GM18868 (cell line): ENCODE data around the gene PTPRD.
"Not testable (repeated sequence)": the region's sequence is repeated elsewhere in the genome, so short reads cannot be mapped to it uniquely, and the experiment has no call there.

Source experiments
- ATAC-seq: cut with Tn5 transposase; IDR thresholded peaks from one replicate; pipeline ENCODE4 v1.9.1; 2021; ENCODE audit warnings: mild to moderate bottlenecking, moderate library complexity; ENCODE audit not compliant: unreplicated experiment

PTPRD gene

GRCh38 chr9:9396518-9396917 is 1216.3 kb downstream of the PTPRD start:
- ATAC-seq = no peak

- ATAC-seq = no peak
These were observed 1217.3 kb downstream of the PTPRD start for GRCh38 chr9:9395539-9395938.

GRCh38 chr9:9392755-9393154 is 1220.0 kb downstream of the PTPRD start:
- ATAC-seq = no peak

GRCh38 chr9:9389904-9390303 is 1222.9 kb downstream of the PTPRD start:
- no peak for ATAC-seq

- peak; percentile 46 for ATAC-seq
These were observed 1225.2 kb downstream of the PTPRD start for GRCh38 chr9:9387511-9388115.

GRCh38 chr9:9362332-9362731 is 1250.5 kb downstream of the PTPRD start:
- ATAC-seq = no peak

- ATAC-seq = peak; percentile 40
These were observed 1259.8 kb downstream of the PTPRD start for GRCh38 chr9:9352877-9353481.

- ATAC-seq = no peak
These were observed 1271.6 kb downstream of the PTPRD start for GRCh38 chr9:9341203-9341602.

GRCh38 chr9:9337129-9337528 is 1275.7 kb downstream of the PTPRD start:
- ATAC-seq = no peak

- ATAC-seq = no peak
These were observed 1286.1 kb downstream of the PTPRD start for GRCh38 chr9:9326749-9327148.

- no peak for ATAC-seq
These were observed 1293.8 kb downstream of the PTPRD start for GRCh38 chr9:9319007-9319406.

- ATAC-seq = not testable (repeated sequence)
These were observed 1302.1 kb downstream of the PTPRD start for GRCh38 chr9:9310743-9311142.

- no peak for ATAC-seq
These were observed 1307.2 kb downstream of the PTPRD start for GRCh38 chr9:9305600-9305999.

- ATAC-seq = no peak
These were observed 1313.7 kb downstream of the PTPRD start for GRCh38 chr9:9299134-9299533.

- ATAC-seq = no peak
These were observed 1326.8 kb downstream of the PTPRD start for GRCh38 chr9:9286001-9286400.

GRCh38 chr9:9284201-9284600 is 1328.6 kb downstream of the PTPRD start:
- ATAC-seq = no peak

GRCh38 chr9:9283159-9283986 is 1329.4 kb downstream of the PTPRD start:
- no peak for ATAC-seq

- ATAC-seq = no peak
These were observed 1337.2 kb downstream of the PTPRD start for GRCh38 chr9:9275601-9276000.

- no peak for ATAC-seq
These were observed 1354.8 kb downstream of the PTPRD start for GRCh38 chr9:9257999-9258498.

GRCh38 chr9:9246726-9247125 is 1366.1 kb downstream of the PTPRD start:
- no peak for ATAC-seq

GRCh38 chr9:9231946-9232345 is 1380.9 kb downstream of the PTPRD start:
- no peak for ATAC-seq

- ATAC-seq = no peak
These were observed 1383.5 kb downstream of the PTPRD start for GRCh38 chr9:9229269-9229668.
